Astrocyte (in vitro differentiated cells and primary cell): Measurements from ENCODE around the gene ZIC1. TPM values are rescaled to one million over a fixed set of nuclear protein-coding genes. Genes with fewer than 3 reads are reported as not detected.

Experiments
- DNase-seq: peaks from one replicate; pipeline ENCODE4 v3.0.0-alpha.2; 2010; ENCODE audit warnings: low read depth
- FAIRE-seq: peaks from 2 replicates; lab custom pipeline; 2011; peaks lifted over from hg19 to GRCh38; lab: Jason Lieb, UNC
- H2AFZ ChIP-seq: 2 replicates; pipeline ENCODE4 v1.6.0; 2012; ENCODE audit warnings: low read depth, low read length, inconsistent platforms
- H3K27ac ChIP-seq: 2 replicates; pipeline ENCODE4 v1.5.1; 2011; ENCODE audit warnings: low read depth, low read length, inconsistent platforms
- H3K27me3 ChIP-seq: 2 replicates; pipeline ENCODE4 v1.6.0; 2011; ENCODE audit warnings: low read length, inconsistent platforms; ENCODE audit not compliant: insufficient read depth
- H3K36me3 ChIP-seq: 2 replicates; pipeline ENCODE4 v1.5.1; 2011; ENCODE audit warnings: low read length, inconsistent platforms; ENCODE audit not compliant: insufficient read depth
- H3K4me1 ChIP-seq: 2 replicates; pipeline ENCODE4 v1.5.1; 2011; ENCODE audit warnings: low read length, inconsistent platforms; ENCODE audit not compliant: insufficient read depth
- H3K4me2 ChIP-seq: 2 replicates; pipeline ENCODE4 v1.6.0; 2012; ENCODE audit warnings: low read length, inconsistent platforms
- H3K4me3 ChIP-seq: 2 replicates; pipeline ENCODE4 v1.5.1; 2011; ENCODE audit warnings: low read depth, mild to moderate bottlenecking, low read length, inconsistent platforms; ENCODE audit not compliant: insufficient read depth
- H3K79me2 ChIP-seq: 2 replicates; pipeline ENCODE4 v1.6.0; 2012; ENCODE audit warnings: mild to moderate bottlenecking, low read length, inconsistent platforms; ENCODE audit not compliant: insufficient read depth
- H3K9ac ChIP-seq: 2 replicates; pipeline ENCODE4 v1.6.0; 2012; ENCODE audit warnings: mild to moderate bottlenecking, low read length, inconsistent platforms
- H3K9me3 ChIP-seq: 2 replicates; pipeline ENCODE4 v1.5.1; 2012; ENCODE audit warnings: low read depth, mild to moderate bottlenecking, low read length, inconsistent platforms; ENCODE audit not compliant: insufficient read depth
- H4K20me1 ChIP-seq: 2 replicates; pipeline ENCODE4 v1.6.0; 2012; ENCODE audit warnings: low read length, inconsistent platforms; ENCODE audit not compliant: insufficient read depth
- H3K27ac Mint-ChIP-seq: one replicate; pipeline ENCODE4 v1.8.0; 2021; ENCODE audit warnings: mild to moderate bottlenecking, mixed read lengths; ENCODE audit not compliant: unreplicated experiment
- H3K27me3 Mint-ChIP-seq: one replicate; pipeline ENCODE4 v1.8.0; 2021; ENCODE audit warnings: low read depth, mixed read lengths; ENCODE audit not compliant: unreplicated experiment
- H3K36me3 Mint-ChIP-seq: one replicate; pipeline ENCODE4 v1.8.0; 2021; ENCODE audit warnings: low read depth, mixed read lengths; ENCODE audit not compliant: unreplicated experiment
- H3K4me1 Mint-ChIP-seq: one replicate; pipeline ENCODE4 v1.8.0; 2021; ENCODE audit warnings: low read depth, mixed read lengths; ENCODE audit not compliant: unreplicated experiment
- H3K4me3 Mint-ChIP-seq: one replicate; pipeline ENCODE4 v1.8.0; 2021; ENCODE audit warnings: mild to moderate bottlenecking, moderate library complexity, mixed read lengths; ENCODE audit not compliant: unreplicated experiment
- H3K9me3 Mint-ChIP-seq: one replicate; pipeline ENCODE4 v1.8.0; 2021; ENCODE audit warnings: mild to moderate bottlenecking, mixed read lengths; ENCODE audit not compliant: unreplicated experiment
- EZH2 ChIP-seq: IDR thresholded peaks from 2 replicates; pipeline ENCODE4 v1.6.1; 2012; ENCODE audit warnings: mild to moderate bottlenecking, low read length, inconsistent platforms; ENCODE audit not compliant: insufficient read depth
- total RNA-seq: library from RNA; stranded (reverse); gene quantifications from 2 replicates; pipeline ENCODE4 v1.2.1, GENCODE V29; 2021
- TF ChIP-seq, protein P1 (sequence below): IDR thresholded peaks from 2 replicates; pipeline ENCODE4 v1.5.1; 2011; ENCODE audit warnings: low read depth, mild to moderate bottlenecking, inconsistent platforms, low read length, moderate library complexity; ENCODE audit not compliant: insufficient read depth

The ZIC1 gene
- total RNA-seq, 1 donor from 2014 or later = 0.30 TPM

GRCh38 chr3:147387291-147387884 is 21.8 kb upstream of the ZIC1 start:
- H3K79me2 ChIP-seq = no peaks in the 10 kb centered on the region
- peaks cover 76% of the 10 kb centered on the region for H3K27me3 ChIP-seq
- no peak overlapping the region for H3K4me3 ChIP-seq
- peaks cover 12% of the 10 kb centered on the region for H3K9me3 ChIP-seq
- no peak overlapping the region for H3K4me3 Mint-ChIP-seq
- peaks cover under 1% of the 10 kb centered on the region for H3K4me1 ChIP-seq
- no peaks in the 10 kb centered on the region for H3K36me3 Mint-ChIP-seq
- DNase-seq (no peak), FAIRE-seq (no peak)
- H2AFZ ChIP-seq = no peak overlapping the region
- H3K9me3 Mint-ChIP-seq = peaks cover 24% of the 10 kb centered on the region
- H3K27ac ChIP-seq = no peak overlapping the region
- H4K20me1 ChIP-seq = no peaks in the 10 kb centered on the region
- H3K4me2 ChIP-seq = peak overlapping the region; percentile 71
- H3K4me1 Mint-ChIP-seq = no peaks in the 10 kb centered on the region
- H3K27me3 Mint-ChIP-seq = peaks cover 95% of the 10 kb centered on the region
- TF ChIP-seq, protein P1, sequence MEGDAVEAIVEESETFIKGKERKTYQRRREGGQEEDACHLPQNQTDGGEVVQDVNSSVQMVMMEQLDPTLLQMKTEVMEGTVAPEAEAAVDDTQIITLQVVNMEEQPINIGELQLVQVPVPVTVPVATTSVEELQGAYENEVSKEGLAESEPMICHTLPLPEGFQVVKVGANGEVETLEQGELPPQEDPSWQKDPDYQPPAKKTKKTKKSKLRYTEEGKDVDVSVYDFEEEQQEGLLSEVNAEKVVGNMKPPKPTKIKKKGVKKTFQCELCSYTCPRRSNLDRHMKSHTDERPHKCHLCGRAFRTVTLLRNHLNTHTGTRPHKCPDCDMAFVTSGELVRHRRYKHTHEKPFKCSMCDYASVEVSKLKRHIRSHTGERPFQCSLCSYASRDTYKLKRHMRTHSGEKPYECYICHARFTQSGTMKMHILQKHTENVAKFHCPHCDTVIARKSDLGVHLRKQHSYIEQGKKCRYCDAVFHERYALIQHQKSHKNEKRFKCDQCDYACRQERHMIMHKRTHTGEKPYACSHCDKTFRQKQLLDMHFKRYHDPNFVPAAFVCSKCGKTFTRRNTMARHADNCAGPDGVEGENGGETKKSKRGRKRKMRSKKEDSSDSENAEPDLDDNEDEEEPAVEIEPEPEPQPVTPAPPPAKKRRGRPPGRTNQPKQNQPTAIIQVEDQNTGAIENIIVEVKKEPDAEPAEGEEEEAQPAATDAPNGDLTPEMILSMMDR = no peak
- no peak for TF ChIP-seq EZH2
- no peak overlapping the region for H3K27ac Mint-ChIP-seq
- no peaks in the 10 kb centered on the region for H3K36me3 ChIP-seq
- H3K9ac ChIP-seq = no peak overlapping the region

DNA sequence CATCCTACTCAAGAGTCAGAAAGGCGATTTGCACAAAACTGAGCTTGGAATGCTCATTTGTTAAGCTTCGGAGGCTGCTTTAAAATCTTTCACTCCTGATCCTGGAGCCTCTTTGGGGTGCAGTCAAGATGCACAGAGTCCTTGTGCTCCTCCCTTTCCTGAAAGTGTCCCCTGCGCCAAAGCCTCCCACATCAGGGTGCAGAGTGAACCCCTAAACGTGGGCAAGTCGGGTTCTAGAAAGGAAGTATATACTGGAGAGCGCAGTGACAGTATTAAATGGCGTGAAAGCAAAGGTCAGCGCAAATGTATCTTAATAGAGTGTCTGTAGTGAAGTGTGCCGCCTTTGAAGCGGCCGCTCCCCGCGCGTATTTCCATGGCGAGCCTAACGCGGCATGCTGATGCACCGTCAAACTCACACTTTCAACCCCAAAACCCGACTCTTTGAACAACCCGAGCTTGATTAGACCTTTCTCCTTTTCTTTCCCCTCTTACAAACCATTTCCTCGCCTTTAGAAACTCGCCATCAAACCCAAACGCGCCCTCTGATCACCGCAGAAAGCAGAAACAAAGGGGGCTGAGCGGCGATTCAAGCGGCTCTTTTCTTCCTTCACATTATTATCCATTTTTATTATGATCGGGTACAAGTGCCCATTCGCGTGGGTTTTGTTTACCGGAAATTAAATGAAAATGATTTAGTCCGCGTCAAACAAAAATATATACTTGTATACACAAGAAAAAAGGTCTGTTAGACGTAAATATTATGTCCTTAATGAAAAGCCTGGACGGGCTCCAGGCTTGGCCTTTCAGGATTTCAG is 21.1 kb upstream of the ZIC1 start:
- Histone ChIP-seq H3K79me2 (peaks cover under 1% of the 10 kb centered on the region), H2AFZ (peak overlapping the region; percentile 26), H3K27ac (no peak overlapping the region), H3K4me3 (peak overlapping the region; percentile 12), H3K4me1 (peaks cover 5% of the 10 kb centered on the region), H3K27me3 (peaks cover 69% of the 10 kb centered on the region), H3K36me3 (no peaks in the 10 kb centered on the region), H3K9me3 (peaks cover 12% of the 10 kb centered on the region), H4K20me1 (no peaks in the 10 kb centered on the region), H3K9ac (peak overlapping the region; percentile 4), H3K4me2 (peak overlapping the region; percentile 71)
- no peaks in the 10 kb centered on the region for H3K36me3 Mint-ChIP-seq
- FAIRE-seq = no peak
- H3K27ac Mint-ChIP-seq = peak overlapping the region; percentile 31
- no peak for DNase-seq
- peaks cover 95% of the 10 kb centered on the region for H3K27me3 Mint-ChIP-seq
- H3K4me1 Mint-ChIP-seq = no peaks in the 10 kb centered on the region
- peaks cover 24% of the 10 kb centered on the region for H3K9me3 Mint-ChIP-seq
- no peak overlapping the region for H3K4me3 Mint-ChIP-seq
- TF ChIP-seq, protein P1 = no peak
- peak; percentile 13 for TF ChIP-seq EZH2
